ENCODE results near the gene CTAGE6.
"Not testable (repeated sequence)": the region's sequence is repeated elsewhere in the genome, so short reads cannot be mapped to it uniquely, and the experiment has no call there.

CTAGE6 gene

GRCh38 chr7:143757596-143757995 lies at the start of gene CTAGE6:
Gene CTAGE6, minus strand, starts transcription at chr7:143757696. Its CDS starts 38 bp downstream, at chr7:143757658.
- not testable (repeated sequence) for DNase-seq

- not testable (repeated sequence) for DNase-seq
Measured at GRCh38 chr7:143806664-143807071, 49.2 kb upstream of the CTAGE6 start.

DNA sequence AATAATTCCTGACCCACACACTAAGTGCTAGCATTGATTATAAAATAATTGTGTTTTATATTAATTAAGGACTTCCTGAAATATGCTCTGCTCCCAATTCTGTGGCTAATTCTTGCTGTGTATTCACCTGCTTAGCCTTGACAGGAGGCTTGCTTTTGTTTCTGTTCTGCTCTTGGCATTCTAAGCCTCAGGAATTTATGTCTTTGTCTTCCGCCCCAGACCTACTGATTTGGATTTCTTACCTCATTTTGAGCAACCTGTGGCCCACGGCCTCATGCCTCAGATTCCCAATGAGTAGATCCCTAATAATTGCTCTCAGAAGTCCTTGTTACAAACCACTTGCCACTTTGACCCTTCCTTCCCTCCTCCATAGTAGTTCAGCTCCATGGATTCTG lies 40.4 kb upstream of the CTAGE6 start:
- DNase-seq: not testable (repeated sequence)

- DNase-seq: not testable (repeated sequence)
Measured at GRCh38 chr7:143797119-143797895, 39.8 kb upstream of the CTAGE6 start.

GRCh38 chr7:143795653-143796052 lies 38.2 kb upstream of the CTAGE6 start:
- not testable (repeated sequence) for DNase-seq

GRCh38 chr7:143792633-143793032 lies 35.1 kb upstream of the CTAGE6 start:
- DNase-seq: not testable (repeated sequence)

DNA sequence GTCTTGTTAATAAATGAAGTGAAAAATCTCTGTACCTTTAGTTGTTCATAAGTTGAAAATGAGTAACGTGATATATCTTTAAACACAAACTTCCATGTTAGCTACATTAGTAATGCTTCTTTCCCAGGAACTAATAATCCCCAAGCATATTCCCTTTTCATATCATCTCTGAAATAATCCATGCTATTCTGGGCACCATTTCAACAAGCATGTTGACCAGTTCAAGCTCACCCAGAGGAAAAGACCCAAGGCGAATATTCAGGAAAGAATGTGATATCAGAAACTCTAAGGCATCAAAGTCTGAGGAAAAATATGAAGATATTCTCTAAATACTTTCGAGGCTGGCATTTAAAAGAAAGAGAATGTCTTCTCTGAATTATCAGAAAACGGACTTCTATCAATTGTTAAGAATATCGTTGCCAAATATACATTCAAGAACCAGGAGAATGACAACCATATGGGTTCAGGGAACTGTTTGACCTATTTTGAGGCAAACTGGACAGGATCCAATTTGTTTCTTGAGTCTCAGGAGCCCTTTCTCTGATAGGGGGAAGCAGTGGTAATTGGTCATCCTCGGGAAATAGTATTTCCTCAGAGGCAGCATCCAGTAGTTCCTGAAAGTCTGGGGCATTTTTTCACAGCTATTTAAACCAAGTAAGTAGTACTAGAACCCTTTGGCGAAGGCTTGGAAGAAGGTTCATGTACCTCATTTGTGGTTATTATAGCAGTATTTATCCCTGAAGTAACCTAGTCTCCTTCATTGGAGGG lies 28.1 kb upstream of the CTAGE6 start:
- DNase-seq: not testable (repeated sequence)

DNA sequence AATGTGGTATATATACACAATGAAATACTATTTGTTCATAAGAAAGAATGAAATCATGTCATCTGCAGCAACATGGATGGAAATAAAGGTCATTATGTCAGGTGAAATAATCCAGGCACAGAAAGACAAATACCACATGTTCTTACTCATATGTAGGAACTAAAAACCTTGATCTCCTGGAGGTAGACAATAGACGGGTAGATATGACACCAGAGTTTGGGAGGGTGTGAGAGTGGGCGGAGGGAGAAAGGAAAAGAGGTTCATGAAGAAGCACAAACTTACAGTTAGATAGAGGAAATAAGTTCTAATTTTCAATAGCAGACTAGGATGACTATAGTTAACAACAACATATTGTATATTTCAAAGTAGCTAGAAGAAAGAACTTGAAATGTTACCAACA lies 22.1 kb upstream of the CTAGE6 start:
- DNase-seq: not testable (repeated sequence)

- not testable (repeated sequence) for DNase-seq
Measured at GRCh38 chr7:143772738-143773468, 15.4 kb upstream of the CTAGE6 start.

DNA sequence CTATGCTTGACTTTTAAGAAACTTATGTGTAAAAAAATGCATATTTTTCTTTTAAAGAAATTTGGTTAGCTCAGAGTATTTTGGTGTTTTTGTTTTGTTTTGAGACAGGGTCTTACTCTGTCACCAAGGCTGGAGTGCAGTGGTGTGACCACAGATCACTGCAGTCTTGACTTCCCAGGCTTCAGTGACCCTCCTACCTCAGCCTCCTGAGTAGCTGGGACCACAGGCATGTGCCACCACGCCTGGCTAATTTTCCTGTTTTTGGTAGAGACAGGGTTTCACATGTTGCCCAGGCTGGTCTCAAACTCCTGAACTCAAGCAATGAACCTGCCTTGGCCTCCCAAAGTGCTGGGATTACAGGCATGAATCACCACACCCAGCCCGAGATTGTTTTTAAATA lies 10.0 kb upstream of the CTAGE6 start:
- DNase-seq: not testable (repeated sequence)

DNA sequence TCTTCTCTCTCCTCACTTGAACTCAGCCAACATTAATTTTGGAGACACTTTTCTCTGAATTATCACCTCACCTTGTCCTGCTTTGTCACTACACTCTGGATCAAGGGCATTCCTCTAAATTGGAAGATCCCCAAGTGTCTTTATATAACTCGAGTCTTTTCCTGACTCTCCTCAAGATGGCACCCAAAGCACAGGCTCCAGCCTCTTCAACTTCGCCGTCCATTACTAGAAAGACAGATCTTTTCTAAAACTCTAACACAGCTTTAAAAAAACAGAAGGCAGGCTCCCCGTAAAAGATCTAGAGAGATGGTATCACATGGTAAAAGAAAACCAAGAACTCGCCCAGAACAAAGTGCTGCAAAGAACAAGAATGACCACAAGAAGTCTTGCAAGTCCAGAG lies 8.2 kb upstream of the CTAGE6 start:
- DNase-seq: not testable (repeated sequence)

GRCh38 chr7:143763065-143763464 lies 5.6 kb upstream of the CTAGE6 start:
- not testable (repeated sequence) for DNase-seq

DNA sequence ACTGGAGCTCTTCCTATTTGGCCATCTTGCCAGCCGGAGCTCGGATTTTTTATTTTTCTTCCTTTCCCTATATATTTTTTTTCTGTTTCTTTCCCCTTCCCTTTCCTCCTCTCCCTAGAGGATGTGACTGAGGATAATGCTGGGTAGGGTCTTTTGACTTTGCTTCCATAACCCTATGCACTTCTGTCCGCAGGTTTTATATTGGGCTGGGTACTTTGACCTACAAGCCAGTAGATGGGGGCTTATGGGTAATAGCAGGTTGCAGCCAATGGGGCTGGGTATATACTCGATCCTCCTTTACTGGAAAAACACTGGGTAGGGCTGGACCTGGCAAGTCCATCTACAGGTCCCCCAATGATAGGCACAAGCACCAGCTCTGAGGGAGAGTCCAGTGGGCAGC lies 12.2 kb downstream of the CTAGE6 start:
- DNase-seq: not testable (repeated sequence)

DNA sequence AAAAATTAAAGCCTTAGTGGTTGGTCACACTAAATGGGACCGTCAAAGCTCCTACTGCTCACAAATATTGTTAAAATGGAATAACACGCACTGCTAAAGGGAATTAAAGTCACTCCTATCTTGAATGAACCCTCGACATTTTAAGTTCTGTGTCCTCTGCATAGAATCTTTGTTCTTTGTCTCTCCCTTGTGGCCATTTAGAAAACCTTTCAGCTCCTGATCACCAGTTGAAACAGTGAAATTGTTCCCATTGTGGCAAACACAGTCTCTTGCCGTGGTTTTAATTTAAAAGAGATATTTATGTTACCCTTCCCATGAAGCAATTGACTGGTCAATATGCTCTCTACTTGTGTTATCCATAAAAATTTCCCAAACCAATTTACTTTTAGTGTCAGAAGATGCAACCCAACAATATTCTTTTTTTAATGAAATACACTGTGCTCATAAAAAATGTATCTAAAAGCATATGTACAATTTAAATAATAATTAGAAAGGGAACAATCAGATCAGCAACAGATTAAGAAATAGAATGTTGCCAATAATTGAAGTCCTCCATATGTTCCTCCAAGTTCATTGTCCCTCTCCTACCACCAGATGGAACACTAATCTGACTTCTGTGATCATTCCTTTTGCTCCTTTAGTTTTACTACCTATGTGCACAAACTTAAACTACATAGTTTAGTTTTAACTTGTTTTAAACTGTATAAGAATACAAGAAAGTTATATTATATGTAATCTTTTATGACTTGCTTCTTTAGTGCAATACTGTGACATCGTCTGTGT lies 20.3 kb downstream of the CTAGE6 start:
- DNase-seq: peak; percentile 36

DNA sequence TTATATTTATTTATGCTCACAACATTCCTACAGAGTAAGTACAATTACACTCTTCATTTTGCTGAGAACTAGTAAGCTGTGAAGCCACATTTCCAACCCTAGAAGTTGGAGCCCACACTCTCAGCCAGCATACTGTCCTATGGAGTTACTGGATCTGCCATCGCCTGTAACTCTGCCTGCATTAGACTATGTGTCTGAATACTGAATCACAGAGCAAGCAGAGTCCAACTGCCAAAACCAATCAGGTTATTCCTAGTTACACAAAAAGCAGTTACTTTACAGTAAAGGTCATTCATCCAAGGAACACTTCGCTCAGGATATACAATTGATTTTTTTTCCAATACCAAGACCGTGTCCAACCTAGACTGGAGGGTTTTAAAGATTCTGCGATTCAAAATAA lies 21.5 kb downstream of the CTAGE6 start:
- DNase-seq: no peak

DNA sequence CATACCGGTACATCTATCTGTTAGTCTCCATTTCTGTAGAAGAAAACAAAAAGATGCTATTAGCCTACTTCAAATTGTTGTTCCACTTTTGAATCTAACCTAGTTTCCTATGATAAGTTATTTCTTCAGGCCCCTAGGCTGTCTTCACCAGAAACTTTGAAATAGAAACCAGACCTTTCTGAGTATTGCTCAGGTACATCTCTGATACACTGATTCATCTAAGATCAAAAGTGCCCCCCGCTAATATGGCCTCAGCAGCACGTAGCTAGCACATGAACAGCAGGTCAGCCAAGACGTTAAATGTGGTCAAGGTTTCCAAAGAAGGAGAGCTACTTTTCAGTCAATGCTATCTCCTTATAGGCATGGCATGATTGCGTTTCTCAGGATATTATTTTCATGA lies 23.6 kb downstream of the CTAGE6 start:
- no peak for DNase-seq

GRCh38 chr7:143728333-143728862 lies 29.1 kb downstream of the CTAGE6 start:
- no peak for DNase-seq

GRCh38 chr7:143727561-143727960 lies 29.9 kb downstream of the CTAGE6 start:
- not testable (repeated sequence) for DNase-seq

DNA sequence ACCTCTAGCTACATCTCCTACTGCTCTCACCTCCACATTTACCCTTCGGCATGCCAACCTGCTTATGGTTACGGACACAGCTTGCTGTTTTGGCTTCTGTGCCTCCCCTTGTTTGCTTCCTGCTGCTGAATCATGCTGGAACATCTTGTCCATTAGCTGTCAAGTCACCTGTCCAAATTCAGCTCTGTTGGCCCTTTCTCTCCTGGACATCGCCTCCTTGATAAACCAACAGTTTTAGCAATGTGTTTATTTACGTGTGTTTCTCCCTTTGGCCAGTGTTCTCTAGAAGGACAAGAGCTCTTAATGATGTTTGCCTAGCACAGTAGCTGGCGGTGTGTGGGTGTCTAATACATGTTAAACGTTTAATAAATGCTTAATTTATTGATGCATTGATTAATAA lies 31.4 kb downstream of the CTAGE6 start:
- DNase-seq: not testable (repeated sequence)

- DNase-seq: not testable (repeated sequence)
Measured at GRCh38 chr7:143720335-143720734, 37.2 kb downstream of the CTAGE6 start.

DNA sequence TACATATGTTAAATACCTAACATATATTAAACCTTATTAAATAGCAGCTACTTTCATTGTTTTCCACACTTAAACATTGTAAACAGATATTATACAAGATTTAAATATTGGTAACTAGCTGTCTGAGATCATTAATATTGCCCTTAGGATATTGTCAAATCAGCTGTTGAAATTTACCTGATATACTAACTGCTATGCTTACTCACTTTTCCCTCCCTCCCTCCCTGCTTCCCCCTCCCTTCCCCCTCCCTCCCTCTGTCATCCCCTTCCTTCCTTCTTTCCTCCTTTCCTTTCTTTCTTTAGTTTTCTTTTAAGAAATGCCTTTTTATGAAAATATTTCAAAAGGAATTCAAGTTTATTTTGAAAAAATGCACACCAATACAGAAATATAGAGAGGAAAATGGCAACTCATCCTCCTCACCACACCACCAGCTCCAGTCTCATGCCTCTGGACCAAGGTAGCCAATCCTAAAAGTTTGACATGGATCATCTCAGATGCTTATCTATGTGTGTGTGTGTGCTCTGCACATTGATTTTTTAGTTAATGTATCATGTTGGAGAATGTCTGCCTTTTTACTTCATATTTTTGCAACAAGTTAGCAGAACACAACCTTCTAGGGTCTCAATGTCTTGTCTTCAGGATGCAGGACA lies 41.8 kb downstream of the CTAGE6 start:
- DNase-seq: not testable (repeated sequence)
